ENCODE data around the gene APOL2. TPM values are rescaled to one million over a fixed set of nuclear protein-coding genes. Genes with fewer than 3 reads are reported as not detected.
"Not testable (repeated sequence)": the region's sequence is repeated elsewhere in the genome, so short reads cannot be mapped to it uniquely, and the experiment has no call there.

The APOL2 gene
- total RNA-seq, 1 donor from 2014 or later = 26.5 TPM

DNA sequence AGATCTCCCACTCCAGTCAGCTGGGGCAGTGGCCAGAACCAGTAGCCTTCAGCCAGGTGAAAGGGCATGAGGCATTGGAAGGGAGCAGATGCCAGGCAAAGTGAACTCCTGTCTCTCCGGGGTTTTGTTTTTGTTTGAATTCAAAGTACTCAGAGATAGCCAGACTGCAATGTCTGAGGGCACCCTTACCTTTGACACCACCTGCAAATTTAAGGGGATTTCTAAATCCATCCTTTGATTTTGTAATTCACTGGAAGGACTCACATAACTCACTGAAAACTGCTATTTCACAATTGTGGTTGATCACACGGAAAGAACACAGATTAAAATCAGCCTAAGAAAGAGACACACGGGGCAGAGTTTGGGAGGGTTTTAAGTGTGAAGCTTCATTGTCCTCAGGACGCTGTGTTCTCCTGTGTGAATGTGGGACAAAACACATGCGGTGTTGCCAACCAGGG lies 23.9 kb upstream of the APOL2 start:
- DNase-seq (ENCODE audit: low spot score) = not testable (repeated sequence)

DNA sequence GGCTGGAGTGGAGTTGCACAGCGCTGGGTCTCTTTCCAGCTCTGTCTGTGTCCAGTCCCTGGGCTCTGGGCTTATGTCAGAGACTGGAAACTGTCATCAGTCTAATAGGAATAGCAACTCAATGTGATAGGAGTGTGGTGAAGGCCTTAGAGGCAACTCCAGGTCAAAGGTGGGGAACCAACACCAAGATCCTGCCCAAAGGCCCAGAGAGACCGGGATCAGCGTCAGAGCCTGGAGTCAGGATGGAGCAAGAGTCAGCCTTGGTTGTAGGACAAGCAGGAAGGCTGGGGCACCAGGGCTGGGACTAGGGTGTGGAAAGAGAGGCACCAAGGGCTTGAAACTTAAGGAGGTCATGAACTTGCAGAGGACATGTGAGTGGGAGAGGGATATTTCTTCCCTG lies 23.0 kb upstream of the APOL2 start:
- not testable (repeated sequence) for DNase-seq (ENCODE audit: low spot score)

- not testable (repeated sequence) for DNase-seq (ENCODE audit: low spot score)
Measured at GRCh38 chr22:36261675-36262074, 22.3 kb upstream of the APOL2 start.

DNA sequence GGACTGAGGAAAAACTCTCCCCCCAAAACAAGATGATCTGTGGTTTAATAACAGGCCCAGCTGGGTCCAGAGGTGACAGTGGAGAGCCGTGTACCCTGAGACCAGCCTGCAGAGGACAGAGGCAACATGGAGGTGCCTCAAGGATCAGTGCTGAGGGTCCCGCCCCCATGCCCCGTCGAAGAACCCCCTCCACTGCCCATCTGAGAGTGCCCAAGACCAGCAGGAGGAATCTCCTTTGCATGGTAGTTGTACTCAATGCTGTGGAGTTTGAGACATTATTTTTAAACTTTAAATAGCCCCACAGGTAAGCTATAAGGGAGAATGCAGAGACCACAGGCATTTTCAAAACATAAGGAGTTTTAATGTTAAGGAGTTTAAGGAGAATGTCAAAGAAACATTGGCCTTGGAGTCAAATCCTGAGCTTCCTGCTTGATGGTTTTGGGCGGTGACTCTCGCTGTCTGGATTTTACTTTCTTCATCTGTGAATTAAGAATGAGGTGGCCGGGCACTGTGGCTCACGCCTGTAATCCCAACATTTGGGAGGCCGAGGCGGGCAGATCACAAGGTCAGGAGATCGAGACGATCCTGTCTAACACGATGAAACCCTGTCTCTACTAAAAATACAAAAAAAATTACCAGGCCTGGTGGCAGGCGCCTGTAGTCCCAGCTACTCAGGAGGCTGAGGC lies 20.4 kb upstream of the APOL2 start:
- DNase-seq (ENCODE audit: low spot score) = peak; percentile 69

DNA sequence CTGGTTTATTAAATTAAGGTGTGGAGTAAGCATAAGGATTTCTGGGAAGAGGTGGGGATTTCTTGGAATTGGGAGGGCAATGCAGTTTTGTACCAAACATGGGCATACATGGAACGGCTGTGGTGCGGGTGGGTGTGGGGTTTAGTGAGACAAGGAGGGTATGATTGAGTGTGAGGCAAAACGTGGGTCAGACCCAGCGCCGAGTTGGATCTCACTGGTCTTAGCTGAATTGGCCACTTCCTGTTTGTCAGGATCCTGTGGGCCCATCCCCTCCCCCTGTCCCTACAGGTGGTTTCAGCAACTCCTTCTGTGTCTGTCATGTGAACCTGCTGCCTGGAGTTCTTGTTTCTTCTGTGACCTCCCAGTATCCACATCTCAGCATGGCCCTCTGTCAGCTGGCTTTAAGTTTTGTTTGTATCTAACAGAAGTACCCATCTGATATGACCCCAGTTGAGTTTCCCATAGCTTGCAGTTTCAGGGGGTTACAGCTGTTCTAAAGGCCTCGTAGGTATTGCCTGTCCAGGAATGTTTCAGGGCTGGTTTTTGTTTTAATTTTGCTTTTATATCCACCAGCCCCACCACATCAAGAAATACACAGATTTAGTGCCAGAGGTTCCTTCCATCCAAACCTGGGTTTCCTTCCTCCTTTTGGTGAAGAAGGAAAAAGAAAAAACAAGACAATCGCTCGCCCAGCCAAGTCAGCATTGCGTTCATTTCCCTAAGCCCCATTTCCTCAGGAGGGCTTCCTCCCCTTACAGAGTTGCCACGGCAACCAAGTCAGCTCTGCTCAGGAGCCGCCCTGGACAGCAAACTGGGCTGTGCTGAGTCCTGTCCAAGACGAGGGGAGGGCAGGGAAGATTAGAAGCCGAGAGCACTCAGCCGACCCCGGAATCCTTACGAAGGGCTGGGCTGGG lies 19.6 kb upstream of the APOL2 start:
- peak; percentile 90 for DNase-seq (ENCODE audit: low spot score)

- DNase-seq (ENCODE audit: low spot score) = no peak
Measured at GRCh38 chr22:36257948-36258670, 18.8 kb upstream of the APOL2 start.

DNA sequence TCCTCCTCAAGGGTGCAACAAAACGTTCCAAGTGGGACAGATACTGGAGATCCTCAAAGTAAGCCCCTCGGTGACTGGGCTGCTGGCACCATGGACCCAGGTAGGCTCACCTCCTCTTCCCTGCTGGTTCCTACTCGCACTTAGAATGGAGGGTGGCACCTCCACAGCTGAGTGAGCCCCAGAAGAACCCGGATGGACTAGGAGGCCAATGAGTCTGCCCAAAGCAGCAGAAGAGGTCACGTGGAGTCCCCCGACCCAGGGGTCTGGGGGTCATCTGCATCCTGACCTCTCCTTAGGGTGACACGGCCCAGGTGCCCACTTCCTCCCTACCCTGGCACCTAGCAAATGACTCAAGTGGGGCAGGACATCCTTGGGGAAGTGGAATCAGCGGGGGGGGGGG lies 18.0 kb upstream of the APOL2 start:
- DNase-seq (ENCODE audit: low spot score) = no peak

- DNase-seq (ENCODE audit: low spot score) = no peak
Measured at GRCh38 chr22:36256478-36256877, 17.2 kb upstream of the APOL2 start.

- DNase-seq (ENCODE audit: low spot score) = not testable (repeated sequence)
Measured at GRCh38 chr22:36255572-36255971, 16.2 kb upstream of the APOL2 start.

GRCh38 chr22:36253523-36254490 lies 14.5 kb upstream of the APOL2 start:
- peak; percentile 53 for DNase-seq (ENCODE audit: low spot score)

DNA sequence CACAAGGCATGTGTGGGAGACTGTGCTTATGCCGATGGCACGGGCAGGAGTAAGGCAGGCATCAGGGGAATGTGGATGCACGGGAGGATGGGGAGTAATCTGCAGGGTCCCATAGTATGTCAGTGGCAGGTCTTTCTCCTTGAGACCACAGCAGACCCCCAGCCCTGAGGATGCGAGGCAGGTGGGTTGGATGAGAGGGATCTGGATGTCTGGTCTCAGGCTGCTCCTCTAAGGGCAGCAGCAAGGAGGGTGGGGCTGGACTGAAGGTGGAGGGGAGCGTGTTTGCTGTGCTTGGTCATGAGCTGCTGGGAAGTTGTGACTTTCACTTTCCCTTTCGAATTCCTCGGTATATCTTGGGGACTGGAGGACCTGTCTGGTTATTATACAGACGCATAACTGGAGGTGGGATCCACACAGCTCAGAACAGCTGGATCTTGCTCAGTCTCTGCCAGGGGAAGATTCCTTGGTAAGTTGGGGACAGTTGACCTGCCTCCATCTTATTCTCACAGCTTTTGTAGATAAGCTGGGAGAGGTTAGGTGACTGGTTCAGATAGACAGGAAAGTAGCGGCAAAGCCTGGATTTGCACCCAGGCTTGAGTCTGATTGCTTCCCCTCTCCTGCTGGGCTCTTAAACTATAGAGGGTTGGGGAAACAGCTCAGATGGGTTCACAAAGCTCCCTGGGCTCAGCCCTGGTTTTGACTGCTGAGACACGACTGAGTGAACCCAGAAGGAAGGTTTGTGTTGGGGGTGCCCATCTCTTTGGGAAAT lies 13.6 kb upstream of the APOL2 start, which contains the start of gene APOL1:
Gene APOL1, plus strand, starts transcription at position 380 of the 769 bp plus-strand sequence. CDS start 1,823 bp downstream, outside the sequence.
- peak; percentile 46 for DNase-seq (ENCODE audit: low spot score)

DNA sequence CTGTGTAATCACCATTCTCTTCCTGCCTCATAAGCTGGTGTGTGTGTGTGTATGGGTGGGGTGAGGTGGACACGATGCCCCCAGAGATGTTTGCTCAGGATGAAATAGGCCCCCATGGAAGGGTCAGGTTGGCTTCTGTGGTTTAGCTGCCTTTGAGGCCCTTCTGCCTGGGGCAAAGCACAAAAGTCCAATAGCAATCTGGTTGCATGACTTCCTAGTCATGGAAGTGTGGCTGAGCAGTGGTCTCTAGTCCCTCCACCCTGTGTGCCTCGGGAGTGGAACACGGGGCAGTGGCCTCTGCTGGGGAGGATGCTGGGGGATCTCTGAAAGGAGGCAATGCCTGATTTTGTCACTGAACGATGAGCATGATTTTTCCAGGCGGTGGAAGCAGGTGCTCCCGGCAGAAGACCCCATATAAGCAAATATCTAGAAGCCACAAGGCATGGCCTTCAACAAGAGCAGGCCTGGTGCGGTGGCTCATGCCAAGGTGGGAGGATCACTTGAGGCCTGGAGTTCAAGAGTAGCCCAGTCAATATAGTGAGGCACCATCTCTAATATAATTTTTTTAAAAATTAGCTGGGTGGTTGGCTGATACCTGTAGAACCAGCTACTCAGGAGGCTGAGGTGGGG lies 12.8 kb upstream of the APOL2 start:
- DNase-seq (ENCODE audit: low spot score) = not testable (repeated sequence)

GRCh38 chr22:36250292-36250960 lies 11.1 kb upstream of the APOL2 start:
- not testable (repeated sequence) for DNase-seq (ENCODE audit: low spot score)

DNA sequence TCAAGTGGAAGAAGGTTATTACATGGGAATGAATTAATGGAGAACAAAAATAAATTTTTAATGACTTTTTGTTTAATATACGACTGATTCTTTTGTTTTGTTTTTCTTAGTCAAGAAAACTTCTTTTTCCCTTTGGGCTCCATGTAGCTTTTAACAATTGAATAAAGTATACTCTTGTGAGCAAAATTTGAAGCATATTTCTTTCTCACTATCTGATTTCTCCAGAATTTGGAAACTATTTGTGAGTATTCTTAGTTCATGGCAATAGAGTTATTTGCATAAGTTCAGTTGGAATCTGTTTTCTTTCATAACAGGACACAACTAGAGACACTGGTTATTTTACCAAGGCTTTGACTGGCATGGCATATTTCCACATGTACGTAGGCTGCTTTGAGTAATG lies 9.8 kb upstream of the APOL2 start:
- no peak for DNase-seq (ENCODE audit: low spot score)

DNA sequence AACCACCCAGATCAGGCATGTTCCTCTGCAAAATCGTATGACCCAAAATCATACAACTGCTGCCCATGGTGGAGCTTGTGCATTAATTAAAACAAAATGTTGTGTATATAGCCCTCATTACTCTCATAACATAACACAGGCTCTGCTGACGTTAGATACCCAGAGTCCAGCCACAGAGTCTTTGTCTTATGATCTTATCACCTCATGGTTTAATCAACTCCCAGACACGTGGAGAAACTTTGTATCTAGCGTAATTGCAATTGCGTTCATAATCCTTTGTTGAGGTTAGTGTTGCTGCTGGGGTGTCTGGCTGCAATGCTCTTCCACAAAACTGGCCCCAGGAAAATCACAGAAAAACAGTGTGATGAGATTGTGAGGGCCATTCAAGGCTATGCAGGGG lies 8.6 kb upstream of the APOL2 start:
- DNase-seq (ENCODE audit: low spot score) = no peak

- DNase-seq (ENCODE audit: low spot score) = no peak
Measured at GRCh38 chr22:36246718-36247117, 7.4 kb upstream of the APOL2 start.

DNA sequence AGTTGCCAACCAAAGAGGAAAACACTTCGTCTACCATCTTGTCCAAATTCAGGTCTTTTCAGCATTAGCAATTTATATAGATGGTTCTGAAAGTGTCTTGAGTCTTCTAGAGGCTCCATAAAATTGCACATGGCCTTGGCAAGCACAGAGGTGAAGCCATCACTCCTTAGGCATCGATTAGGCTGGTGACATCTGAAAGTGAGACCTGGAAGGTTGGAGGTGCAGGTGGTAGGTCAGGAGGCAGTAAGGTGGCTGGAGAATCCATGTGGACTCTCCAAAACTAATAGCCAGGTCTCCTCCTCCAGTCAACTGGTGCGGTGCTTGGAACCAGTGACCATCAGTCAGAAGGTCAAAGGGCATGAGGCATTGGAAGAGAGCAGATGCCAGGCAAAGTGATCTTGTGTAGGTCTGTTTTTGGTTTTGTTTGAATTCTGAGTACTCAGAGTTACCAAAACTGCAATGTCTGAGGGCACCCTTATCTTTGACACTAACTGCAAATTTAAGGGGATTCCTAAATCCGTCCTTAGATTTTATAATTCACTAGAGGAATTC lies 6.6 kb upstream of the APOL2 start:
- no peak for DNase-seq (ENCODE audit: low spot score)
